ENCODE results near the gene MAP1S.

Gene MAP1S

DNA sequence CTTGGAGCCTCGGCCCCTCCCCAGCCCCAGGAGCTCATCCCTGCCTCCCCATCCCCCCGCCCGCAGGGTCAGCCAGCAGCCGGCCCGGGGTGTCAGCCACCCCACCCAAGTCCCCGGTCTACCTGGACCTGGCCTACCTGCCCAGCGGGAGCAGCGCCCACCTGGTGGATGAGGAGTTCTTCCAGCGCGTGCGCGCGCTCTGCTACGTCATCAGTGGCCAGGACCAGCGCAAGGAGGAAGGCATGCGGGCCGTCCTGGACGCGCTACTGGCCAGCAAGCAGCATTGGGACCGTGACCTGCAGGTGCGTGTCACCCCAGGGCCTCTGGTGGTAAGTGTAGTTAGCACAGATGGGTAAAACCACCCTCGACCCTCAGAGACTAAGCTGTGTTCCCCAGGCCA, 13.8 kb downstream of the MAP1S start:
- TF ChIP-seq, protein P1, sequence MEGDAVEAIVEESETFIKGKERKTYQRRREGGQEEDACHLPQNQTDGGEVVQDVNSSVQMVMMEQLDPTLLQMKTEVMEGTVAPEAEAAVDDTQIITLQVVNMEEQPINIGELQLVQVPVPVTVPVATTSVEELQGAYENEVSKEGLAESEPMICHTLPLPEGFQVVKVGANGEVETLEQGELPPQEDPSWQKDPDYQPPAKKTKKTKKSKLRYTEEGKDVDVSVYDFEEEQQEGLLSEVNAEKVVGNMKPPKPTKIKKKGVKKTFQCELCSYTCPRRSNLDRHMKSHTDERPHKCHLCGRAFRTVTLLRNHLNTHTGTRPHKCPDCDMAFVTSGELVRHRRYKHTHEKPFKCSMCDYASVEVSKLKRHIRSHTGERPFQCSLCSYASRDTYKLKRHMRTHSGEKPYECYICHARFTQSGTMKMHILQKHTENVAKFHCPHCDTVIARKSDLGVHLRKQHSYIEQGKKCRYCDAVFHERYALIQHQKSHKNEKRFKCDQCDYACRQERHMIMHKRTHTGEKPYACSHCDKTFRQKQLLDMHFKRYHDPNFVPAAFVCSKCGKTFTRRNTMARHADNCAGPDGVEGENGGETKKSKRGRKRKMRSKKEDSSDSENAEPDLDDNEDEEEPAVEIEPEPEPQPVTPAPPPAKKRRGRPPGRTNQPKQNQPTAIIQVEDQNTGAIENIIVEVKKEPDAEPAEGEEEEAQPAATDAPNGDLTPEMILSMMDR (conservative IDR thresholded peaks at IDR 0.05; ENCODE audit: control insufficient read depth, insufficient read depth, low read depth, low read length), result no peak
- no peak for DNase-seq (ENCODE audit: low read depth)
- no peak overlapping the region for H3K4me3 ChIP-seq (ENCODE audit: control insufficient read depth, low read depth, low read length)

DNA sequence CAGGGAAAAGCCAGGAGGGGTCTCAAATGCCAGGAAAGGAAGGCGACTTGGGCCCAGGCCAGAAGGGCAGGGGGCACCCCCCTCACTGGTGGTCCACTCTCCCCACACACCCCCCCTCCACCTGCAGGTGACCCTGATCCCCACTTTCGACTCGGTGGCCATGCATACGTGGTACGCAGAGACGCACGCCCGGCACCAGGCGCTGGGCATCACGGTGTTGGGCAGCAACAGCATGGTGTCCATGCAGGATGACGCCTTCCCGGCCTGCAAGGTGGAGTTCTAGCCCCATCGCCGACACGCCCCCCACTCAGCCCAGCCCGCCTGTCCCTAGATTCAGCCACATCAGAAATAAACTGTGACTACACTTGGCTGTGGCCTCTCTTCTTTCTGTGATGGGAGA, 14.9 kb downstream of the MAP1S start:
- TF ChIP-seq, protein P1 (conservative IDR thresholded peaks at IDR 0.05; ENCODE audit: control insufficient read depth, insufficient read depth, low read depth, low read length), result no peak
- no peak for DNase-seq (ENCODE audit: low read depth)
- no peak overlapping the region for H3K4me3 ChIP-seq (ENCODE audit: control insufficient read depth, low read depth, low read length)

DNA sequence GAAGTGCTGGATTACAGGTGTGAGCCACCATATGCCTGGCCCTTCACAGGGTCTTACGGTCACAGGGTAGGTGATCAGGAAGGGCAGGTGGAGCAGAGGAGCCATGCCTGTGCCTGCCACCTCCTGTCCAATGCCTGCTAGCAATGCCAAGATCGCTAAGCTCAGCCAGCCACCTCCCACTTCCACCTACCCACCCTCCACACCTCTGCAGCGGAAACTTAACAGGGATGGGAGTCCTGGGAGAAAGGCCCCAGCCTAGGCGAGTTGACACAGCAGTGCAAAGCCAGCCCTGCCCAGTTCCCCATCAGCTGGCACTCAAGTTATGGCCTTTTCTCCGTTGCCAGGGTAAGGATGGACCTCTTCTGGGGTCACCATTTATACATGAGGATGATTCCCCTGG, 16.1 kb downstream of the MAP1S start:
- no peak for DNase-seq (ENCODE audit: low read depth)
- TF ChIP-seq, protein P1 (conservative IDR thresholded peaks at IDR 0.05; ENCODE audit: control insufficient read depth, insufficient read depth, low read depth, low read length), result no peak
- no peak overlapping the region for H3K4me3 ChIP-seq (ENCODE audit: control insufficient read depth, low read depth, low read length)

DNA sequence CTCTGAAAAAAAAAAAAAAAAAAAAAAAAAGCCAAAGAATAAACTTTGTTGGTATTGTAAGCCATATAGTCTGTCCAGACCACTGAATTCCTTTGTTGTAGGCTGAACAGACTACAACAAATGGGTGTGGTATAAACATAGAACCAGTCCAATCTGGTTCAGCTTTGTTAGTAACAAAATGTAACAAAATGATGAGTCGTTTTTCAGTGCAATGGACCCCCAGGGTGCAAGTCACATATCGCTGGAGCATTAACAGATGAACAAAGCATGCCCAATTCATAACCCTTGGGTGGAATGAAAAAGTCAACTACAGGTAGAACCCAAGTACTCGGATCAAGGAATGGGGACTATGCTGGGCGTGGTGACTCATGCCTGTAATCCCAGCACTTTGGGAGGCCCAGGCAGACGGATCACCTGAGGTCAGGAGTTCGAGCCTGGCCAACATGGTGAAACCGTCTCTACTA, 18.4 kb downstream of the MAP1S start:
- TF ChIP-seq, protein P1 (conservative IDR thresholded peaks at IDR 0.05; ENCODE audit: control insufficient read depth, insufficient read depth, low read depth, low read length), result no peak
- H3K4me3 ChIP-seq (ENCODE audit: control insufficient read depth, low read depth, low read length), result no peak overlapping the region
- DNase-seq (ENCODE audit: low read depth), result no peak

DNA sequence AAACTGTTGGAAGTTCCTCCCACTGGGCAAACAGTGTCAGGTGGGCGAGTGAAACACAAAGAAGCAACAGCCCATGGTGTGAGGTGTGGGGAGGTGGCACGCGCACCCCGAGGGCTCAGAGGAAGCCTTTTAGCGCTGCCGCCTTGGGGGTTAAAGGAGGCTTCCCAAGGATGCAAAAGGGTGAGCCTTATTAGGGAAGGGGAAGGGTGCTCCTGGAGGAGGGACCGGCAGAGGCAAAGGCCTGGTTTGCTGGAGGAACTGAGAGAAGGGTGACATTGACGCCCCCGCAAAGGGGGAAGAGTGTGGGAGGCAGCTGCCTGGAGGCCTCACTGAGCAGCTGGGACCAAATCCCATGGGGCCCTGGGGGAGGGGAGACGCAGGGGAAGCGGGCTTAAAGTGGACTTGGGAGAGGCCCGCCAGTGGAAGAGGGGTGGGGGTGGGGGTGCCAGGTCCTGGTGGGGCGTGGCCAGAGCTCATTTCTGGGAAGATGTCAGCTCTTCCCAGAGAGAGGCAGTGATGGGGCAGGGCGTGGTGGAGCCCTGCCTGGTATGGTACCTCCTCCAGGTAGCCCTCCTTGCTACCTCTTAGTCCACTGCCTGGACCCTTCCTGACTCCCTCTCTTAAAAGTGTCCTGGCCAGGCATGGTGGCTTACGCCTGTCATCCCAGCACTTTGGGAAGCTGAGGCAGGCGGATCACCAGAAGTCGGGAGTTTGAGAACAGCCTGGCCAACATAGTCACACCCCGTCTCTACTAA, 20.0 kb downstream of the MAP1S start:
- H3K4me3 ChIP-seq (ENCODE audit: control insufficient read depth, low read depth, low read length), result no peak overlapping the region
- no peak for DNase-seq (ENCODE audit: low read depth)
- TF ChIP-seq, protein P1 (conservative IDR thresholded peaks at IDR 0.05; ENCODE audit: control insufficient read depth, insufficient read depth, low read depth, low read length), result no peak

DNA sequence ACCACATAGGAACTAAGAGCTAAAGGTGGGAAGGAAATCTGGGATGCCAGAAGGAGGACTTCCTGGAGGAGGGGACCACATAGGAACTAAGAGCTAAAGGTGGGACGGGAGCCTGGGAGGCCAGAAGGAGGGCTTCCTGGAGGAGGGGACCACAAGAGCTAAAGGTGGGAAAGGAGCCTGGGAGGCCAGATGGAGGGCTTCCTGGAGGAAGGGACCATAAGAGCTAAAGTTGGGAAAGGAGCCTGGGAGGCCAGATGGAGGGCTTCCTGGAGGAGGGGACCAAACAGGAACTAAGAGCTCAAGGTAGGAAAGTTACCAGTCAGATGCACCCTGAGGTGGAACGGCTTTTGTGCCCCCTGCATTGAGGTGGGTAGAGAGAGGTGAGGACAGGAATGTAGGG, 22.2 kb downstream of the MAP1S start:
- H3K4me3 ChIP-seq (ENCODE audit: control insufficient read depth, low read depth, low read length), result no peak overlapping the region
- no peak for DNase-seq (ENCODE audit: low read depth)
- TF ChIP-seq, protein P1 (conservative IDR thresholded peaks at IDR 0.05; ENCODE audit: control insufficient read depth, insufficient read depth, low read depth, low read length), result no peak
